Amygdala (tissue), 56 donors: ENCODE measurements around the gene ACADS.

ENCODE experiments used
- DNase-seq, 56 donors: peaks; one replicate each; lab custom pipeline; 2025; lab: John Stamatoyannopoulos, UW

Gene ACADS

GRCh38 chr12:120725659-120726509 lies at the start of gene ACADS:
ACADS (plus strand) TSS chr12:120725826; CDS start chr12:120725886, 60 bp downstream.
- DNase-seq = peak in 53 of 56 donors; percentile 9 to 85 (median 64)

GRCh38 chr12:120677765-120678473 lies 47.7 kb upstream of the ACADS start:
- DNase-seq = no peak

DNA sequence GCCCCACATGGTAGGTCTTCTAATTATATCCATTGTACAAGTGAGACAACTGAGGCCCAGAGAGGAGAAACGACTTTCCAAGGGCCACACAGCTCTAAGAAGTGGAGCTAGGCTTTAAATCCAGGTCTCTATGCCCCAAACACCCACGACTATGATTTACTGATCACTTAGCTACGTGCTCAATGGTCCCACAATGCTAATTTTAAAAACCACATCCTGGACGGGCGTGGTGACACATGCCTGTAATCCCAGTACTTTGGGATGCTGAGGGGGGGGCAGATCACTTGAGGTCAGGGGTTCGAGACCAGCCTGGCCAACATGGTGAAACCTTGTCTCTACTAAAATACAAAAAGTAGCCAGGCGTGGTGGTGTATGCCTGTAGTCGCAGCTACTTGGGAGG lies 47.1 kb upstream of the ACADS start:
- DNase-seq = no peak

DNA sequence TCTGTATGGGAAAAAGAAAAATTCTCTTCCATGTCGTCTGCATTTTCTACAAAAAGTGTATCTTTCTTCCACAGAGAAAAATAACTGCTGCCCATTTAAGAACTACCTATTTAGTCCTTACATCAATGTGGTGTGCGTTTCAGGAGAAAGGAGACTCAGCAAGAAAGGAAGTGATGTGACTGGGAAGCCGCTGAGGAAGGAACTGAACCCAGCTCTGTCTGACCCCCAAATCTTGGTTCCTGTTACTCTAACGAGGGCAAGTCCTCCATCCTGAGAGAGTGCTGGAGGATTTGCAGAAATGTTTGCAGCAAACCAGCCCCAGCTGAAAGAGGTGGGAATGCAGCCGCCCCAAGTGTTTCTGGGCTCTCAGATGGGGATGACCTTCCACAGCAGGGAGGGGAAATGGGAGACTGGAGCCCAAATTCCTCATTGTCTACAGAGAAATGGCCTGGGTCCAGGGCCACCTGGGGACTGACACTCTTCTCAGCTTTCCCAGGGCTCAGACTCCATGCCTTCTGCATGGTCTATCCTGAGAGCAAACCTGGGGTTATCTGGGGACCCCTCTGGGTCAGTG lies 45.4 kb upstream of the ACADS start:
- DNase-seq = no peak

DNA sequence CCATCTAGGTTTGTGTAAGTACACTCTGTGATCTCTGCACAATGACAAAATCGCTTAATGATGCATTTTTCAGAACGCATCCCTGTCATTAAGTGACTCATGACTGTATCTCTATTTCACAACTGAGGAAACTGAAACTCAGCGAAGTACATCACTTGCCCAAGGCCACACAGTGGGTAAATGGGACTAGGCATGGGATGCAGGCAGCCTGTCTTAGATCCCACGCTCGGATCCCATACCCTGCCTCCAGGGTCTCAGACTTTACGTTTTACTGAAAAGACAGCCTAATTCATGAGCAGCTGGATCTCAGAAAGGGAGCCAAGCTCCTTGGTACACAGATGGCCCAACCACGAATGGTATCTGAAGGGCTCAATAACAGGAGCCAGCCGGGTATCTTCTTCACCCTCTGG lies 41.1 kb upstream of the ACADS start:
- DNase-seq = no peak

GRCh38 chr12:120685522-120685921 lies 40.1 kb upstream of the ACADS start:
- no peak for DNase-seq

GRCh38 chr12:120686151-120686689 lies 39.4 kb upstream of the ACADS start:
- peak; percentile 74 to 99 (median 97) for DNase-seq

- DNase-seq = peak; percentile 85 to 100 (median 98)
Observed at GRCh38 chr12:120686690-120687577, 38.7 kb upstream of the ACADS start, which contains the start of gene MLEC. MLEC (plus strand) TSS chr12:120687149; CDS start chr12:120687297, 148 bp downstream.

GRCh38 chr12:120687578-120688289 lies 37.9 kb upstream of the ACADS start:
- no peak for DNase-seq

DNA sequence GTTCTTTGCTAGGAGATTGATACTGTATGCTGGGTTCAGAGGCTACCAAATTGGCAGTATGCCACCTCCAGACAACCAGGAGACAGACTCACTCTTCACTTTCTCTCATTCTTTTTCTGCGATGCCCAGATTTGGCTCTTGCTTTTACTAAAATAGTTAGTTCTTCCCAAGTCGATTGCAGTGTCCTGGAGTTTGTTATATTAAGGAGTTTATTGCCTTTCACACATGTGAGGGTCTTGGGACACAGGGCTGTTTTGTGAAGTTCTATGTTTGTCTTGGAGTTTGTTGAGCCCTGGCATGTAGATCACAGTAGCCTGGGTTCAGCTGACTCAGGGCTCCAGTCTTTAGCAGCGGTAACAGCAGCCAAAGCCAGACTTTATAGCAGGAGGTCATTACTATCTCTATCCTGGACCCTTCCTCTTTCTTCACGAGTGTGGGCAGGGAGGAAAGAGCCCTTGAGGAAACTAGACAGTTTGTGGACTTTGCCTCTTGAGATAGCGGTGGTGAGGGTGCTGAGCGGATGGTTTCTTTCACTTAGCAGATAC lies 37.0 kb upstream of the ACADS start:
- peak in 2 of 56 donors; percentile 10 to 15 for DNase-seq

GRCh38 chr12:120689397-120690082 lies 36.1 kb upstream of the ACADS start:
- DNase-seq = no peak

DNA sequence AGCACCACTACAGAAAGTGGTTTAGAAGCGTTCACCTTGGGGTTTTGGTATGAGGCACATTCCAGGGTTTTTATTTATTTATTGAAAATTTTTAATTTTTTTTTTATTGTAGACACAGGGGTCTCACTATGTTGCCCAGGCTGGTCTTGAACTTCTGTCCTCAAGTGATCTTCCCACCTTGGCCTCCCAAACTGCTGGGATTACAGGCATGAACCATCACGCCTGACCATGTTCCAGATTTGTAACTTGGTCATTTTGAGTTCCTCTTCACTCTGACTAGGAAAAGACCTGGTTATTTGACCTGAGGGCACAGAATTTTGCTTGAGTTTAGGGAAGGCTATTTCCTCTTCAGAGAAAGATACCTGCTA lies 35.6 kb upstream of the ACADS start:
- no peak for DNase-seq

DNA sequence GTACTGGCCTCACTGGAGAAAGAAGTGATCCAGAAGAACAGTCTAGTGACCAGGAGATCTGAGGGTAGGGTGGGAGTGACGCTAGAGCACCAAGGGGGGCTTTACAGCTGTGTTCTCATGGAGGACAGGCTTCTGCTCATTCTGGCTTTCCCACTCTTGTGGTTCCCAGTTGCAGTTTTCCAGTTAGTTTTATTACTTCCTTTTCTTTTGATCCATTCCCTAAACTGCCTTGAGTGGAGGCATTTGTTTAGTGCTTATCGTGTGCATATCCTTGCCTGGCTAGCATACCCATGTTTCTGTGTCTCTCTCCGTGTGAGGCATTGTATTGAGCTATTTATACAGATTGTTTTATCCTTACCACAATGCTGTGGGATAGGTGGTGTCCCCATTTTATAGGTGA lies 34.6 kb upstream of the ACADS start:
- no peak for DNase-seq

GRCh38 chr12:120692524-120693033 lies 33.0 kb upstream of the ACADS start:
- no peak for DNase-seq

DNA sequence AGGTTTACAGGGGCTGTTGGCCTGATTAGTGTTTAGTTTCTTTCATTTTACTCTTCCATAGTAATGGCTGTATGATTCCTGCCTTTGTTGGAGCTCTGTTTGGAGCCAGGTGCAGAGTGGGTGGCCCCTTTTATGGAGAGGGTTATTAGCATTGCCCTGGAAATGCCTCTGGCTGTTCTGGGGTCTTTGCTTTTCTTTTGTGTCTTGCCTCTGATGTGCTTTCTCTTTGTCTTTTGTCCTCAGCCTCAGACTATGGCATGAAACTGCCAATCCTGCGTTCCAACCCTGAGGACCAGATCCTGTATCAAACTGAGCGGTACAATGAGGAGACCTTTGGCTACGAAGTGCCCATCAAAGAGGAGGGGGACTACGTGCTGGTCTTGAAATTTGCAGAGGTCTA lies 31.8 kb upstream of the ACADS start:
- DNase-seq = no peak

- DNase-seq = no peak
Observed at GRCh38 chr12:120696626-120697025, 29.0 kb upstream of the ACADS start.

DNA sequence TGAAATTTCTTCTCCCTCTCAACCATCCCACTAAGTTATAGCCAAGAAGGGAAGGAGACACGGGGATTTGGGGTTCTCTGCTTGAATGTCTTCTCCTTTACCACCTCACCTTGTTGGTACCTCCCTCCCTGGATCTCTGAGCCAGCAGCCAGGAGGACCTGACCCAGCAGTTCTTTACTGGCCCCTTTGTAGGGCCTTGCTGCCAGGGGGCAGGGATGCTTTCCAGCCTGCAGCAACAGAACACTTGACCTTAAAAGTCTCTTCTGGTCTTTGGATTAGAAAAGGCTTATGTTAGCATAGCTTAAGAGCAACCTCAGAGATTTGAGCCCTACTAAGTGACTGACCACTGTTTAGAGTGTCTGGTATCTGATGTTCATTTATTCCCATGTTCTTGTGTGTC lies 28.3 kb upstream of the ACADS start:
- DNase-seq = no peak

- DNase-seq = no peak
Observed at GRCh38 chr12:120698665-120699064, 27.0 kb upstream of the ACADS start.
